Neutrophil (primary cell): ENCODE results near the gene HSCB.

Experiments
- H3K27ac ChIP-seq: fragments of 200-600 bp; sonication (generic); 2 replicates; pipeline ENCODE4 v1.5.1; 2016; ENCODE audit warnings: mild to moderate bottlenecking, moderate library complexity
- H3K27me3 ChIP-seq: fragments of 200-600 bp; sonication (generic); 2 replicates; pipeline ENCODE4 v1.6.0; 2016; ENCODE audit warnings: mild to moderate bottlenecking
- H3K36me3 ChIP-seq: fragments of 200-600 bp; sonication (generic); 2 replicates; pipeline ENCODE4 v1.5.1; 2017
- H3K4me1 ChIP-seq, 2 experiments: fragments of 200-600 bp in 1 of 2; sonication (generic) in 1 of 2; 1 replicate in 1 of 2; 2 replicates in 1 of 2; pipeline versions ENCODE4 v1.5.1 to v1.6.1; 2013 to 2016; ENCODE audit warnings: low read depth in 1 of 2, low read length in 1 of 2, mild to moderate bottlenecking in 1 of 2, moderate library complexity in 1 of 2; ENCODE audit not compliant: control insufficient read depth in 1 of 2, insufficient read depth in 1 of 2
- H3K4me3 ChIP-seq, 2 experiments: fragments of 200-600 bp in 1 of 2; sonication (generic) in 1 of 2; 1 replicate in 1 of 2; 2 replicates in 1 of 2; pipeline ENCODE4 v1.5.1; 2013 to 2016; ENCODE audit warnings: low read depth in 1 of 2, low read length in 1 of 2, mild to moderate bottlenecking in 1 of 2, moderate library complexity in 1 of 2
- H3K9me3 ChIP-seq: fragments of 200-600 bp; sonication (generic); 2 replicates; pipeline ENCODE4 v1.5.1; 2016
- TF ChIP-seq, protein P1 (sequence below): fragments of 200-600 bp; sonication (generic); IDR thresholded peaks from 2 replicates; pipeline ENCODE4 v1.5.1; 2016; ENCODE audit warnings: antibody characterized with exemption

Gene HSCB

GRCh38 chr22:28766628-28767027 is 24.8 kb downstream of the HSCB start:
- no peaks in the 10 kb centered on the region for H3K9me3 ChIP-seq
- H3K4me1 ChIP-seq, result no peaks in the 10 kb centered on the region
- no peaks in the 10 kb centered on the region for H3K27me3 ChIP-seq
- no peaks in the 10 kb centered on the region for H3K36me3 ChIP-seq
- TF ChIP-seq, protein P1, sequence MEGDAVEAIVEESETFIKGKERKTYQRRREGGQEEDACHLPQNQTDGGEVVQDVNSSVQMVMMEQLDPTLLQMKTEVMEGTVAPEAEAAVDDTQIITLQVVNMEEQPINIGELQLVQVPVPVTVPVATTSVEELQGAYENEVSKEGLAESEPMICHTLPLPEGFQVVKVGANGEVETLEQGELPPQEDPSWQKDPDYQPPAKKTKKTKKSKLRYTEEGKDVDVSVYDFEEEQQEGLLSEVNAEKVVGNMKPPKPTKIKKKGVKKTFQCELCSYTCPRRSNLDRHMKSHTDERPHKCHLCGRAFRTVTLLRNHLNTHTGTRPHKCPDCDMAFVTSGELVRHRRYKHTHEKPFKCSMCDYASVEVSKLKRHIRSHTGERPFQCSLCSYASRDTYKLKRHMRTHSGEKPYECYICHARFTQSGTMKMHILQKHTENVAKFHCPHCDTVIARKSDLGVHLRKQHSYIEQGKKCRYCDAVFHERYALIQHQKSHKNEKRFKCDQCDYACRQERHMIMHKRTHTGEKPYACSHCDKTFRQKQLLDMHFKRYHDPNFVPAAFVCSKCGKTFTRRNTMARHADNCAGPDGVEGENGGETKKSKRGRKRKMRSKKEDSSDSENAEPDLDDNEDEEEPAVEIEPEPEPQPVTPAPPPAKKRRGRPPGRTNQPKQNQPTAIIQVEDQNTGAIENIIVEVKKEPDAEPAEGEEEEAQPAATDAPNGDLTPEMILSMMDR, result no peak
- no peak overlapping the region for H3K4me3 ChIP-seq
- no peak overlapping the region for H3K27ac ChIP-seq

- H3K27me3 ChIP-seq, result no peaks in the 10 kb centered on the region
- peaks cover 11 to 12% of the 10 kb centered on the region in 2 experiments for H3K4me1 ChIP-seq
- TF ChIP-seq, protein P1, result no peak
- no peaks in the 10 kb centered on the region for H3K36me3 ChIP-seq
- H3K4me3 ChIP-seq, result no peak overlapping the region
- H3K9me3 ChIP-seq, result no peaks in the 10 kb centered on the region
- no peak overlapping the region for H3K27ac ChIP-seq
Observed at GRCh38 chr22:28768701-28769393, 27.0 kb downstream of the HSCB start.

- no peaks in the 10 kb centered on the region for H3K9me3 ChIP-seq
Observed at GRCh38 chr22:28769394-28770085, 27.7 kb downstream of the HSCB start.

DNA sequence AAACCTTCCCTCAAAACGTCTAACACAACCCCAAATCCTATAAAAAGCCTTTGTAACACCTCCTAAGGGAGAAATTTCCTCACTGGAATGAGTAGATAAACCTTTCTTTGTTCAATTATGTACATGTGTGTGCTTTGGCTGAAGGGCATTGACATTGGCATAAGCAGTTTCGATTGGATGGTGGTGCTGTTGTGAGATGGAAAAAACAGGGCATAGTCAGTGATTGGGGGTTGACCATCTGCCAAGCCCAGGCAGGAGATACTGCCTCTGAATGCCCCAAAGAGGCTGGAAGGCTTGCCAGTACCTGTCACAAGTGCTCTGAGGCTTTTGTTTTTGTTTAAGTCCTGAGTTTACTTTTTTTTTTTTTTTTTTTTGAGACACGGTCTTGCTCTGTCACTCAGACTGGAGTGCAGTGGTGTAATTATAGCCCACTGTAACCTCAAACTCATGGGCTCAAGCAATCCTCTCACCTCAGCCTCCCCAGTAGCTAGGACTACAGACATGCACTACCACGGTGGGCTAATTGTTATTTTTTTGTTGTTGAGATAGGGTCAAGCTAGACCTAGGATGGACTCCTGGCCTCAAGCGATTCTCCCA is 29.5 kb downstream of the HSCB start:
- Histone ChIP-seq H3K27me3 (no peaks in the 10 kb centered on the region), H3K27ac (no peak overlapping the region), H3K36me3 (peaks cover 9% of the 10 kb centered on the region), H3K4me1 (peaks cover 12 to 13% of the 10 kb centered on the region in 2 experiments), H3K4me3 (no peak overlapping the region), H3K9me3 (no peaks in the 10 kb centered on the region)
- TF ChIP-seq, protein P1, result no peak

More at GRCh38 chr22:28769394-28770085, 27.7 kb downstream of the HSCB start:
- H3K36me3 ChIP-seq, result no peaks in the 10 kb centered on the region
- no peak overlapping the region for H3K27ac ChIP-seq
- H3K4me3 ChIP-seq, result no peak overlapping the region
- H3K27me3 ChIP-seq, result no peaks in the 10 kb centered on the region
- TF ChIP-seq, protein P1, result no peak
- H3K4me1 ChIP-seq, result peaks cover 12 to 13% of the 10 kb centered on the region in 2 experiments

DNA sequence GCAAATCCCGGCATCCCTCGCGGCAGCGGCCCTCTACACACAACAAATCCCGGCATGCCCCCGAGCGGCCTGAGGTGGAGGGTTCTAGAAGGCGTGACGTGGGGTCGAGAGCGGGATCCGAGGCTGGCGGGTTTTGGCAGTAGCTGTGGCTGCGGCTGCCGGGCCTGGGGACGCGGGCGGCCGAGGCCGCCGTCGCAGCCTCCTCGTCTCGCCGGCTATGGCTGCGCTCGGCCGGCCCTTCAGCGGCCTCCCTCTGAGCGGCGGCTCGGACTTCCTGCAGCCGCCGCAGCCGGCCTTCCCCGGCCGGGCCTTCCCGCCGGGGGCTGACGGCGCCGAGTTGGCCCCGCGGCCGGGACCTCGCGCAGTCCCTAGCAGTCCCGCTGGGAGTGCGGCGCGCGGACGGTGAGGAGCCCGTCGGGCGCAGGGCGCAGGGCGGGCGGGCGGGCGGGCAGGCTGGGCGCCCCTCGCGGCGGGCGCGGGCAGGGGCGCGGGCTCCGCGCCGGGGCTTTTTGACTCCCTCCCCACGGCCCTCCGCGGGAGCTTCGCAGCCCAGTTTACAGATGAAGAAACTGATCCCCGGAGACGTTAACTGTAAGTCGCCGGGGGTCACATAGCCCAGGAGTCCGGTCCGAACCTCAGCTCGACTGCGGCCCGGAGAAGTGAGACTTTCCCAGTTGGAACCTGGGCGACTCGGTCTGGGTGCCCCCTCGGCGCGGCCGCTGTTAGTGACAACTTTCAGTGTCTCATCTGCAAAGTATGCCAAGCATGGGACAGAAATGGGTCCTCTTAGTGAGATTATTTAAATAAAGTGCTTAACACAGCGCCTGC is 31.0 kb downstream of the HSCB start, which contains the start of gene CCDC117:
CCDC117 (plus strand) TSS at position 63 of the 828 bp plus-strand sequence; CDS start at position 218, 155 bp downstream.
- Histone ChIP-seq H3K36me3 (peaks cover 9% of the 10 kb centered on the region), H3K27me3 (no peaks in the 10 kb centered on the region), H3K4me3 (peak within 1 kb of the TSS; percentile 86 to 92), H3K4me1 (peaks cover 12 to 13% of the 10 kb centered on the region in 2 experiments), H3K27ac (peak within 1 kb of the TSS; percentile 94), H3K9me3 (no peaks in the 10 kb centered on the region)
- TF ChIP-seq, protein P1, result peak; percentile 42
